A549 (cell line): ENCODE measurements around the gene MTX3.

ENCODE experiments used
- CEBPB ChIP-seq, 2 experiments: fragments of >200 bp in 1 of 2; sonication (Bioruptor Twin) in 1 of 2; formaldehyde crosslinking in 1 of 2; IDR thresholded peaks; 2 replicates each; pipeline ENCODE4 v1.6.1; 2012 to 2016
- CHD2 ChIP-seq: fragments of 150-350 bp; IDR thresholded peaks from 2 replicates; pipeline ENCODE4 v1.6.1; 2014; ENCODE audit warnings: low read length; ENCODE audit not compliant: partially characterized antibody
- ELK1 ChIP-seq: fragments of 150-350 bp; IDR thresholded peaks from 2 replicates; pipeline ENCODE4 v1.6.1; 2014; ENCODE audit warnings: low read depth, mild to moderate bottlenecking, low read length
- ESRRA ChIP-seq: fragments of 150-350 bp; IDR thresholded peaks from 2 replicates; pipeline ENCODE4 v1.6.1; 2014; ENCODE audit warnings: mild to moderate bottlenecking, low read length, borderline replicate concordance
- FOSL2 ChIP-seq, 2 experiments: fragments of 450-650 bp in 1 of 2; fragments of >200 bp in 1 of 2; sonication (Bioruptor Twin) in 1 of 2; formaldehyde crosslinking; IDR thresholded peaks; 2 replicates each; pipeline versions ENCODE4 v1.5.0 to v1.6.1; 2016 to 2020; ENCODE audit warnings: mild to moderate bottlenecking in 1 of 2, moderate library complexity in 1 of 2
- HMGXB4 ChIP-seq: fragments of 250-450 bp; sonication (Bioruptor Pico); IDR thresholded peaks from 2 replicates; pipeline ENCODE4 v1.5.0; 2021; ENCODE audit warnings: mild to moderate bottlenecking, moderate library complexity, borderline replicate concordance
- PHF8 ChIP-seq: fragments of 200-600 bp; sonication (generic); IDR thresholded peaks from 2 replicates; pipeline ENCODE4 v1.6.1; 2016; ENCODE audit warnings: low read depth, mild to moderate bottlenecking, antibody characterized with exemption, moderate library complexity, borderline replicate concordance
- POLR2A ChIP-seq: IDR thresholded peaks from 2 replicates; pipeline ENCODE4 v1.6.1; 2012; ENCODE audit warnings: mild to moderate bottlenecking, low read length
- REST ChIP-seq: fragments of 200-600 bp; sonication (generic); IDR thresholded peaks from 2 replicates; pipeline ENCODE4 v1.6.1; 2016; ENCODE audit warnings: antibody characterized with exemption, mild to moderate bottlenecking, moderate library complexity
- ZSCAN20 ChIP-seq: fragments of 250-450 bp; sonication (Bioruptor Pico); IDR thresholded peaks from 2 replicates; pipeline ENCODE4 v1.8.0; 2022; ENCODE audit warnings: mild to moderate bottlenecking, moderate library complexity
- TF ChIP-seq, protein P1 (sequence below): fragments of >200 bp; sonication (Bioruptor Twin); formaldehyde crosslinking; IDR thresholded peaks from 3 replicates; pipeline ENCODE4 v1.5.1; 2016
- TF ChIP-seq, protein P2 (sequence below): IDR thresholded peaks from 2 replicates; pipeline ENCODE4 v1.6.1; 2012

DNA sequence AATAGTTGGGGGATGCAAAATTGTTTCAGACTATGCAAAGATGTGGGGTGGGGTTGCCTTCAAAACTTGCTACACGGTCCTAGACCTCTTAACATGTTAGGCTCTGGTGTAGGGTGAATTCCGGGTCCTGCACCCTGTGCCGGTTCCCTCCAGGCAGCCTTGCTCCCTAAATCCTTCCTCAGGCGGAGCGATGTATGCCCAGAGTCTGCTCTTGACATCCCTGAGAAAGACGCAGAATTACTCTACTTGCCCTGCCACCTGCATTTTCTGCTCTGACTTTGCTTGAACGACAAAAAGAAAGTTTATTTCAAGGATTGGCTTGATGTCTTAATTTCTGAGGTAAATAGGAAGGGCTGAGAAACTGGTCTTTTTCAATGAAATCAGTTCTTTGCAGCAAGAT, 44.8 kb upstream of the MTX3 start:
- TF ChIP-seq, protein P1, sequence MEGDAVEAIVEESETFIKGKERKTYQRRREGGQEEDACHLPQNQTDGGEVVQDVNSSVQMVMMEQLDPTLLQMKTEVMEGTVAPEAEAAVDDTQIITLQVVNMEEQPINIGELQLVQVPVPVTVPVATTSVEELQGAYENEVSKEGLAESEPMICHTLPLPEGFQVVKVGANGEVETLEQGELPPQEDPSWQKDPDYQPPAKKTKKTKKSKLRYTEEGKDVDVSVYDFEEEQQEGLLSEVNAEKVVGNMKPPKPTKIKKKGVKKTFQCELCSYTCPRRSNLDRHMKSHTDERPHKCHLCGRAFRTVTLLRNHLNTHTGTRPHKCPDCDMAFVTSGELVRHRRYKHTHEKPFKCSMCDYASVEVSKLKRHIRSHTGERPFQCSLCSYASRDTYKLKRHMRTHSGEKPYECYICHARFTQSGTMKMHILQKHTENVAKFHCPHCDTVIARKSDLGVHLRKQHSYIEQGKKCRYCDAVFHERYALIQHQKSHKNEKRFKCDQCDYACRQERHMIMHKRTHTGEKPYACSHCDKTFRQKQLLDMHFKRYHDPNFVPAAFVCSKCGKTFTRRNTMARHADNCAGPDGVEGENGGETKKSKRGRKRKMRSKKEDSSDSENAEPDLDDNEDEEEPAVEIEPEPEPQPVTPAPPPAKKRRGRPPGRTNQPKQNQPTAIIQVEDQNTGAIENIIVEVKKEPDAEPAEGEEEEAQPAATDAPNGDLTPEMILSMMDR: no peak
- TF ChIP-seq HMGXB4 (CRISPR knock-in tag) (no peak), REST (no peak), PHF8 (no peak), POLR2A (no peak), ELK1 (no peak), ESRRA (no peak), FOSL2 (IDR thresholded peaks at IDR 0.05) (no peak), FOSL2 (CRISPR knock-in tag; IDR thresholded peaks at IDR 0.05) (no peak), ZSCAN20 (CRISPR knock-in tag) (no peak), CEBPB (IDR thresholded peaks at IDR 0.05) (no peak), CHD2 (no peak)
- TF ChIP-seq, protein P2, sequence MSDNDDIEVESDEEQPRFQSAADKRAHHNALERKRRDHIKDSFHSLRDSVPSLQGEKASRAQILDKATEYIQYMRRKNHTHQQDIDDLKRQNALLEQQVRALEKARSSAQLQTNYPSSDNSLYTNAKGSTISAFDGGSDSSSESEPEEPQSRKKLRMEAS: no peak
